ENCODE measurements around the gene MESD.
A peak's percentile ranks its signal among the peaks of the same experiment; 100 is the strongest.

The MESD gene

GRCh38 chr15:80974914-80975313 lies 14.7 kb downstream of the MESD start:
- TF ChIP-seq, protein P1, sequence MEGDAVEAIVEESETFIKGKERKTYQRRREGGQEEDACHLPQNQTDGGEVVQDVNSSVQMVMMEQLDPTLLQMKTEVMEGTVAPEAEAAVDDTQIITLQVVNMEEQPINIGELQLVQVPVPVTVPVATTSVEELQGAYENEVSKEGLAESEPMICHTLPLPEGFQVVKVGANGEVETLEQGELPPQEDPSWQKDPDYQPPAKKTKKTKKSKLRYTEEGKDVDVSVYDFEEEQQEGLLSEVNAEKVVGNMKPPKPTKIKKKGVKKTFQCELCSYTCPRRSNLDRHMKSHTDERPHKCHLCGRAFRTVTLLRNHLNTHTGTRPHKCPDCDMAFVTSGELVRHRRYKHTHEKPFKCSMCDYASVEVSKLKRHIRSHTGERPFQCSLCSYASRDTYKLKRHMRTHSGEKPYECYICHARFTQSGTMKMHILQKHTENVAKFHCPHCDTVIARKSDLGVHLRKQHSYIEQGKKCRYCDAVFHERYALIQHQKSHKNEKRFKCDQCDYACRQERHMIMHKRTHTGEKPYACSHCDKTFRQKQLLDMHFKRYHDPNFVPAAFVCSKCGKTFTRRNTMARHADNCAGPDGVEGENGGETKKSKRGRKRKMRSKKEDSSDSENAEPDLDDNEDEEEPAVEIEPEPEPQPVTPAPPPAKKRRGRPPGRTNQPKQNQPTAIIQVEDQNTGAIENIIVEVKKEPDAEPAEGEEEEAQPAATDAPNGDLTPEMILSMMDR (IDR thresholded peaks at IDR 0.05; ENCODE audit: insufficient read depth, low read depth, low read length, missing control alignments): no peak
- no peak for DNase-seq (ENCODE audit: low read depth)
- no peak overlapping the region for H3K4me3 ChIP-seq (ENCODE audit: low read length)

DNA sequence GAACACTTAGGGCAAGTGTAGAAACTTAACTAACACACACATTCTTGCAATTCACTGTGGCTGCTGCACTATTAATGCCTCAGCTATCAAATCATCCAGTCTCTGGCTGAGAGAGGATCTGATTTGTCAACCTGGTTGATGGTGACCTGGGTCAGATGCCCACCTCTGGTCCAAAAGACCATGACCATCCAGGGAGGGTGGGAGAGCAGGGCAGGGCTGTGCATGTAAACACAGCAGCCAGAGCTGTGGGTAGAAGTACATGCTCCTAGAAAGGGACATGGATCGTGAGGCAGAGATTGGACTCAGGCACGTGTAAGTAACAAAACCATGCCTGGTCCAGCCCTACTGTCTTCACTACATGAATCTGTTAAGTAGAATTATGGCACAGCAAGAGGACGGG lies 17.3 kb downstream of the MESD start:
- H3K4me3 ChIP-seq (ENCODE audit: low read length): no peak overlapping the region
- no peak for DNase-seq (ENCODE audit: low read depth)
- TF ChIP-seq, protein P1 (IDR thresholded peaks at IDR 0.05; ENCODE audit: insufficient read depth, low read depth, low read length, missing control alignments): no peak

GRCh38 chr15:80971143-80971542 lies 18.5 kb downstream of the MESD start:
- no peak overlapping the region for H3K4me3 ChIP-seq (ENCODE audit: low read length)
- TF ChIP-seq, protein P1 (IDR thresholded peaks at IDR 0.05; ENCODE audit: insufficient read depth, low read depth, low read length, missing control alignments): no peak
- DNase-seq (ENCODE audit: low read depth): no peak

DNA sequence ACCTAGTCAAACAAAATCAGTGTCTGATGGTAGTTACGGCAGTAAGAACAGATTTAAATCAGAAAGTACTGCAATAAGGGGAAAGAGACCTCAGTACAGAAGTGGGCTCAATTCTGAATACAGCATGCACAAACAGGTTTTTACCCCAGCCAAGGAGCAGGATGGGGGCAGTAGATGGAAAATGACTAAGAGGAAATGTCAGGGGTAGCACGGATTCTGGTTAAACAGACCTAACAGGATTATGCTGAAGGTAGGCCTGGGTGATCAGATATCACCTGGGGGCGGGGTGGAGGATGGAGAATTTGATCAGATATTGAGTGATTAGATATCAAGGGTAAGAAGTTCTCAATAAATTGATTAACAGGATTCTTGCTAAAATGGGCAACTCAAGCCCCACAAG lies 19.0 kb downstream of the MESD start:
- TF ChIP-seq, protein P1 (IDR thresholded peaks at IDR 0.05; ENCODE audit: insufficient read depth, low read depth, low read length, missing control alignments): no peak
- H3K4me3 ChIP-seq (ENCODE audit: low read length): no peak overlapping the region
- peak; percentile 76 for DNase-seq (ENCODE audit: low read depth)

GRCh38 chr15:80970018-80970657 lies 19.5 kb downstream of the MESD start:
- DNase-seq (ENCODE audit: low read depth): peak; percentile 71
- no peak overlapping the region for H3K4me3 ChIP-seq (ENCODE audit: low read length)
- TF ChIP-seq, protein P1 (IDR thresholded peaks at IDR 0.05; ENCODE audit: insufficient read depth, low read depth, low read length, missing control alignments): peak; percentile 78

DNA sequence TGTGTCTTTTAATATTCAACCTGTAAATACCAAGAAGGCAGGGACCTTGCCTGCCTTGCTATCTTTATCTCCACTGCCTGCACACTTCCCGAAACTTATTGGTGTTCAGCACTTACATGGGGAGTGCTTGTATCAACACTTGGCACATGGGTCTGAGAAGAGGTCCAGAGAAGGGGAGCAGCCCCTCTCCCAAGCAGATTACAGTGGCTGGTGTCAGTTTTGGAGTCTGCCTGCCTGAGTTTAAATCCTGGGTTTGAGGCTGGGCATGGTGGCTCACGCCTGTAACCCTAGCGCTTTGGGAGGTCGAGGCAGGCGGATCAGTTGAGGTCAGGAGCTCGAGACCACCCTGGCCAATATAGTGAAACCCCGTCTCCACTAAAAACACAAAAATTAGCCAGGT lies 20.3 kb downstream of the MESD start:
- H3K4me3 ChIP-seq (ENCODE audit: low read length): no peak overlapping the region
- no peak for DNase-seq (ENCODE audit: low read depth)
- TF ChIP-seq, protein P1 (IDR thresholded peaks at IDR 0.05; ENCODE audit: insufficient read depth, low read depth, low read length, missing control alignments): no peak

DNA sequence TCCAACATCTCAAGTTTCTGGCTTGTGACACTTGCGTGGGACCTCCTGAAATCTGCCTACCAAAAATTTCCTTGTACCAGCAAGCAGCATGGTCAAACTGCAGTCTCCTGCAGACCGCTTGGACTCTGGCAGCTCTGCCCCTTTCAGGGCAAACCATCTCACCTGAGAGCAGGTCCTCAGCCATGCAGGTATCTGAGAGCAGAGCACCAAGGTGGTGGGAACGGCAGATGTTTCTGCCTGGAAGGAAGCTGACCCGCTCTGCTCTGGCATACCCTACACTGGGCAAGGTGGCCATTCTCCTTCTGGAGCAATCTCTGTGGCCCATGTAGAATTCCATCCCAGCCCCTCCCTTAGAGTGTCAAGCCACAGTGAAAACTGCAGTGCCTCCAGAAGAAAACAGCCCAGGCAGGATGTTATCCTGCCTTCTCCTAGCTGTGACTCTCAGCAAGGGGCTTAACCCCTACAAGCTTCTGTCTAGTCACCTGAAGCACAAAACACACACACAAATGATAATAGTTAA lies 21.6 kb downstream of the MESD start:
- H3K4me3 ChIP-seq (ENCODE audit: low read length): no peak overlapping the region
- TF ChIP-seq, protein P1 (IDR thresholded peaks at IDR 0.05; ENCODE audit: insufficient read depth, low read depth, low read length, missing control alignments): no peak
- no peak for DNase-seq (ENCODE audit: low read depth)
